Measurements from ENCODE around the gene PLEKHM3.
A peak's percentile ranks its signal among the peaks of the same experiment; 100 is the strongest.

The PLEKHM3 gene

GRCh38 chr2:208025037-208025813 is at the start of gene PLEKHM3 (continued):
- TF ChIP-seq ZNF555 (tag by site-specific recombination; conservative IDR thresholded peaks at IDR 0.05) = no peak
- no peak for TF ChIP-seq ZNF19 (tag by site-specific recombination; IDR thresholded peaks at IDR 0.05; ENCODE audit: low read depth)
- TF ChIP-seq ZNF585B (tag by site-specific recombination; IDR thresholded peaks at IDR 0.05) = no peak
- no peak for TF ChIP-seq ZBTB49 (tag by site-specific recombination; IDR thresholded peaks at IDR 0.05; ENCODE audit: low read depth)
- TF ChIP-seq ZNF398 (tag by site-specific recombination; IDR thresholded peaks at IDR 0.05) = no peak
- 0 out of 2 replicates have a peak, but pooled peaks have one; percentile 47 for TF ChIP-seq ZNF239 (tag by site-specific recombination; IDR thresholded peaks at IDR 0.05)
- no peak for TF ChIP-seq ZNF596 (tag by site-specific recombination; IDR thresholded peaks at IDR 0.05)
- no peak for TF ChIP-seq ZNF175 (tag by site-specific recombination; IDR thresholded peaks at IDR 0.05)
- peak; percentile 73 for TF ChIP-seq KLF16 (tag by site-specific recombination; IDR thresholded peaks at IDR 0.05)
- peak; percentile 62; the same call in 1 of the 2 replicates for TF ChIP-seq HOXD13 (CRISPR knock-in tag; IDR thresholded peaks at IDR 0.05; ENCODE audit: borderline replicate concordance)
- no peak for TF ChIP-seq ZNF510 (tag by site-specific recombination; IDR thresholded peaks at IDR 0.05; ENCODE audit: insufficient replicate concordance)
- no peak for TF ChIP-seq KLF9 (tag by site-specific recombination; IDR thresholded peaks at IDR 0.05; ENCODE audit: low read depth)
- peak; percentile 96 for TF ChIP-seq PRDM10 (tag by site-specific recombination; IDR thresholded peaks at IDR 0.05)
- TF ChIP-seq ZNF280D (tag by site-specific recombination; IDR thresholded peaks at IDR 0.05) = no peak
- peak; percentile 94 for TF ChIP-seq ZNF639 (tag by site-specific recombination; IDR thresholded peaks at IDR 0.05)
- peak; percentile 50 for TF ChIP-seq SP2 (tag by site-specific recombination; IDR thresholded peaks at IDR 0.05)
- TF ChIP-seq IKZF3 (tag by site-specific recombination; IDR thresholded peaks at IDR 0.05) = no peak
- no peak; the same call in 1 of the 2 replicates for TF ChIP-seq ZNF174 (tag by site-specific recombination; IDR thresholded peaks at IDR 0.05)
- TF ChIP-seq KLF7 (tag by site-specific recombination; IDR thresholded peaks at IDR 0.05; ENCODE audit: borderline replicate concordance) = peak; percentile 66; the same call in 1 of the 2 replicates
- peak; percentile 91 for TF ChIP-seq ZNF2 (tag by site-specific recombination; IDR thresholded peaks at IDR 0.05)
- TF ChIP-seq ZBTB17 (tag by site-specific recombination; IDR thresholded peaks at IDR 0.05) = peak; percentile 80
- peak; percentile 48; the same call in 1 of the 2 replicates for TF ChIP-seq ZNF449 (tag by site-specific recombination; IDR thresholded peaks at IDR 0.05)
